HepG2 (cell line): ENCODE data around the gene PPP4R3A. TPM values are rescaled to one million over a fixed set of nuclear protein-coding genes. Genes with fewer than 3 reads are reported as not detected.
"Not testable (repeated sequence)": the region's sequence is repeated elsewhere in the genome, so short reads cannot be mapped to it uniquely, and the experiment has no call there.

Source experiments
- ATAC-seq: fragments of 200-7000 bp; cut with Tn5 transposase; 3 replicates; pipeline ENCODE4 v1.9.1; 2020; ENCODE audit warnings: mild to moderate bottlenecking, moderate library complexity
- BruUV-seq: library from RNA; stranded (reverse); fragments of 400-500 nt; replicated peaks from 2 replicates; lab custom pipeline; 2021; lab: Mats Ljungman, UMichigan
- CTCF ChIA-PET: fragments of 300-600 bp; formaldehyde crosslinking; extraction: SDS; loops from one replicate; lab custom pipeline; 2021; ENCODE audit warnings: low total read pairs, inconsistent platforms, low intra/inter-chr PET ratio; lab: Yijun Ruan, JAX
- POLR2A ChIA-PET: fragments of 350-600 bp; sonication (Branson Sonifier 250); formaldehyde crosslinking; loops from one replicate; lab custom pipeline; 2020; ENCODE audit warnings: antibody characterized with exemption, inconsistent platforms; lab: Yijun Ruan, JAX
- DNase-seq: peaks from one replicate; pipeline ENCODE4 v3.0.0-alpha.2; 2015; ENCODE audit warnings: low spot score
- FAIRE-seq: peaks from 3 replicates; lab custom pipeline; 2011; peaks lifted over from hg19 to GRCh38; lab: Jason Lieb, UNC
- H2AFZ ChIP-seq: one replicate; pipeline ENCODE4 v1.6.1; 2011; ENCODE audit warnings: low read length, inconsistent platforms
- H3K27ac ChIP-seq: fragments of 300-600 bp; 3 replicates; pipeline ENCODE4 v1.8.0; 2011; ENCODE audit warnings: mixed run types, mild to moderate bottlenecking, mixed read lengths, low read length, inconsistent platforms; ENCODE audit not compliant: insufficient read depth; ENCODE audit errors: extremely low read length
- H3K27me3 ChIP-seq, 2 experiments: fragments of 200-600 bp in 1 of 2; 2 replicates in 1 of 2; 3 replicates in 1 of 2; pipeline versions ENCODE4 v1.6.0 to v1.8.0; 2011; ENCODE audit warnings: low read length in 2 of 2, mild to moderate bottlenecking in 2 of 2, moderate library complexity in 2 of 2, inconsistent platforms in 1 of 2; ENCODE audit not compliant: insufficient read depth in 2 of 2, control insufficient read depth in 1 of 2
- H3K36me3 ChIP-seq, 2 experiments: fragments of 200-600 bp in 1 of 2; replicated peaks in 1 of 2; 2 replicates in 1 of 2; 3 replicates in 1 of 2; pipeline versions ENCODE4 v1.5.1 to v1.8.0; 2011; ENCODE audit warnings: low read length in 2 of 2, inconsistent platforms in 1 of 2; ENCODE audit not compliant: insufficient read depth in 2 of 2, control insufficient read depth in 1 of 2
- H3K4me1 ChIP-seq: 2 replicates; pipeline ENCODE4 v1.5.1; 2012; ENCODE audit warnings: low read length, inconsistent platforms; ENCODE audit not compliant: insufficient read depth
- H3K4me2 ChIP-seq: 2 replicates; pipeline ENCODE4 v1.6.0; 2011; ENCODE audit warnings: low read depth, low read length, inconsistent platforms
- H3K4me3 ChIP-seq, 3 experiments: fragments of 200-600 bp in 1 of 3; sonication (generic), shearing (Covaris generic) in 1 of 3; replicated peaks in 1 of 3; 2 replicates each; pipeline ENCODE4 v1.5.1; 2011 to 2016; ENCODE audit warnings: low read length in 3 of 3, inconsistent platforms in 2 of 3, low read depth in 2 of 3, mild to moderate bottlenecking in 2 of 3, control low read depth in 1 of 3, mixed read lengths in 1 of 3; ENCODE audit not compliant: insufficient read depth in 1 of 3
- H3K79me2 ChIP-seq: one replicate; pipeline ENCODE4 v1.6.1; 2011; ENCODE audit warnings: low read length, inconsistent platforms; ENCODE audit not compliant: insufficient read depth
- H3K9ac ChIP-seq: 2 replicates; pipeline ENCODE4 v1.6.0; 2011; ENCODE audit warnings: mild to moderate bottlenecking, low read depth, low read length, inconsistent platforms; ENCODE audit not compliant: insufficient read depth
- H3K9me3 ChIP-seq: 2 replicates; pipeline ENCODE4 v1.5.1; 2012; ENCODE audit warnings: mild to moderate bottlenecking, low read length
- H4K20me1 ChIP-seq: 2 replicates; pipeline ENCODE4 v1.6.0; 2011; ENCODE audit warnings: inconsistent platforms, mild to moderate bottlenecking, low read length, moderate library complexity; ENCODE audit not compliant: insufficient read depth
- ZNF678 ChIP-seq: sonication (generic); formaldehyde crosslinking; IDR thresholded peaks from 2 replicates; pipeline ENCODE4 v1.4.0; 2020; ENCODE audit warnings: mild to moderate bottlenecking, missing genetic modification reagents
- WGBS: methylation state at CpG from one replicate; pipeline ENCODE4 v1.1.6; 2017; ENCODE audit warnings: low lambda C conversion rate; 5-methylcytosine and 5-hydroxymethylcytosine counted together
- in situ Hi-C: cut with HindIII; loops from 2 replicates; pipeline ENCODE4 v1.10.0; 2017; ENCODE audit warnings: low pct_unique_long_range_greater_than_20kb; ENCODE audit not compliant: extremely low pct_ligation_motif_present
- intact Hi-C: fragments of 100-400 bp; cut with micrococcal nuclease; formaldehyde crosslinking; loops from one replicate; pipeline ENCODE4 v1.10.0; 2022; ENCODE audit not compliant: unreplicated experiment
- polyA plus RNA-seq, 8 experiments: library from polyadenylated mRNA; depleted of rRNA in 3 of 8; stranded (reverse) in 7 of 8; unstranded in 1 of 8; fragments of >200 nt; fragmentation: Illumina TruSeq in 4 of 8; extraction: Trizol in 4 of 8; gene quantifications; 2 replicates each; pipeline versions ENCODE4 v1.2.1 to v1.2.3, GENCODE V29; 2011 to 2016; ENCODE audit warnings: low read depth in 4 of 8, missing spikeins in 1 of 8, mixed read lengths in 1 of 8; ENCODE audit not compliant: insufficient read depth in 1 of 8
- total RNA-seq, 5 experiments: library from RNA; depleted of rRNA; stranded (reverse); fragments of >200 nt; fragmentation: Illumina TruSeq; extraction: Trizol; gene quantifications; 2 replicates each; pipeline ENCODE4 v1.2.3, GENCODE V29; 2016; ENCODE audit warnings: low read depth in 1 of 5
- TF ChIP-seq, protein P1 (sequence below): sonication (generic); formaldehyde crosslinking; IDR thresholded peaks from 2 replicates; pipeline ENCODE4 v1.5.0; 2020; ENCODE audit warnings: missing genetic modification reagents, mild to moderate bottlenecking, borderline replicate concordance

The PPP4R3A gene
- total and polyA plus RNA-seq, 2 of the 13 experiments (the other 11 are each of a cell fraction or from before 2014, with no cell fraction given): 22.5 to 57.4 TPM

DNA sequence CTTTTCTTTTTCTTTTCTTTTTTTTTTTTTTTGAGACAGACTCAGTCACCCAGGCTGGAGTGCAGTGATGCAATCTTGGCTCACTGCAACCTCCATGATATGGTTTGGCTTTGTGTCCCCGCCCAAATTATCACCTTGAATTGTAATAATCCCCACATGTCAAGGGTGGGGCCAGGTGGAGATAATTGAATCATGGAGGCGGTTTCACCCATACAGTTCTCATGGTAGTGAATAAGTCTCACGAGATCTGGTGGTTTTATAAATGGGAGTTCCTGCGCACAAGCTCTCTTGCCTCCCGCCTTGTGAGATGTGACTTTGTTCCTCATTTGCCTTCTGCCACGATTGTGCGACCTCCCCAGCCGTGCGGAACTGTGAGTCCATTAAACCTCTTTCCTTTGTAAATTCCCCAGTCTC, 84.6 kb downstream of the PPP4R3A start:
- DNase-seq, H3K9ac ChIP-seq, FAIRE-seq, H3K9me3 ChIP-seq, POLR2A ChIA-PET, intact Hi-C loops, H3K4me2 ChIP-seq, BruUV-seq, H2AFZ ChIP-seq, H4K20me1 ChIP-seq, in situ Hi-C loops, ATAC-seq, H3K79me2 ChIP-seq, H3K27me3 ChIP-seq, H3K4me3 ChIP-seq, H3K36me3 ChIP-seq, H3K27ac ChIP-seq: not testable (repeated sequence)
- peaks cover 40% of the 10 kb centered on the region for H3K4me1 ChIP-seq
- CTCF ChIA-PET: interaction anchor here (3.1 kb wide), 1 partner anchor 102 kb away, joined by 12 read pairs; no protein-coding TSS in a partner anchor
- 75% methylated on average over 9 of the region's 9 CpGs for WGBS

DNA sequence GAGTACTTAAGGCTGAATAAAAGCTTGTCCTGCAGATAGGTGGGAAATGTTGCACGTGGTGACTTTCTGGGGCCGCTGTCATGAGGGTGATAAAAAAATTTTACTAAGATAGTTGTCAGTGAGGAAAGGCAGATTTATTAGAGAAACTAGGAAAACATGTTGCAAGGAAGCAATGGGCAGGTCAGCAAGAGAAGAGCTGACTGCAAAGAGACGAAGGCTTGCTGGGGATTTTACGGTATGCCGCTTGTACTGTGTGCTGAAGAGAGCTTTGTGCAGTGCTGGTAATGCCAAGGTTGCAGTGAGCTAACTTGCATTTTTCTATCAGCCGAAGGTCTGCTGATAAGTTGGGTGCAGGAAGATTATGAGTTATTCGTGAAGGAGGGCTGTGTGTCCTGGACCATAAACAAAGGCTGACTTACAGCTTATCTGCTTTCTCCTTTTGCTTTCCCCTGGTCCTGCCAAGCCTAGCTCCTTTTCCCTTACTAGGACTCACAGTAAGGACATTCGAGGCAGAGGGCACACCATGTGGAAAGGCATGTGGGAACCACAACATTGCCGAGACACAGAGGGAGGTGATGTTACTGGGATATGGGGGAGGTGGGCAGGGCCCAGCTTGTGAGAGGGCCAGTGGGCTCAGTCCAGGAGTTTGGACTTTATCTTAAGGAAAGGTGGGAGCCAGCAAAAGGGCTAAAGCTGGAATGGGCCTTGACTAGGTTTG, 85.1 kb downstream of the PPP4R3A start:
- no peaks in the 10 kb centered on the region for H3K9me3 ChIP-seq
- H3K36me3 ChIP-seq: no peaks in the 10 kb centered on the region
- BruUV-seq: no TSS peak
- H4K20me1 ChIP-seq: no peaks in the 10 kb centered on the region
- intact Hi-C loops (no loop called here), in situ Hi-C loops (loop anchor here (5.0 kb wide), 1 partner anchor 98 kb away; no protein-coding TSS in a partner anchor)
- no peak overlapping the region for H3K4me3 ChIP-seq
- POLR2A ChIA-PET: interaction anchor here (0.8 kb wide), 1 partner anchor 10 kb away, joined by 3 read pairs; no protein-coding TSS in a partner anchor
- H3K27me3 ChIP-seq: peaks cover 0 to 3% of the 10 kb centered on the region in 2 experiments; a peak in 1 of 5 replicates
- no peak overlapping the region for H2AFZ ChIP-seq
- 16% methylated on average over 9 of the region's 9 CpGs for WGBS
- H3K27ac ChIP-seq: no peak overlapping the region
- CTCF ChIA-PET: interaction anchor here (3.1 kb wide), 1 partner anchor 101 kb away, joined by 12 read pairs; no protein-coding TSS in a partner anchor
- H3K4me1 ChIP-seq: peaks cover 45% of the 10 kb centered on the region
- ATAC-seq (peak; percentile 40; the same call in 2 of the 3 replicates), FAIRE-seq (no peak)
- H3K4me2 ChIP-seq: peak overlapping the region; percentile 61
- H3K9ac ChIP-seq: no peak overlapping the region
- peak; percentile 93; the same call in 1 of the 2 replicates for TF ChIP-seq ZNF678 (CRISPR knock-in tag)
- TF ChIP-seq, protein P1, sequence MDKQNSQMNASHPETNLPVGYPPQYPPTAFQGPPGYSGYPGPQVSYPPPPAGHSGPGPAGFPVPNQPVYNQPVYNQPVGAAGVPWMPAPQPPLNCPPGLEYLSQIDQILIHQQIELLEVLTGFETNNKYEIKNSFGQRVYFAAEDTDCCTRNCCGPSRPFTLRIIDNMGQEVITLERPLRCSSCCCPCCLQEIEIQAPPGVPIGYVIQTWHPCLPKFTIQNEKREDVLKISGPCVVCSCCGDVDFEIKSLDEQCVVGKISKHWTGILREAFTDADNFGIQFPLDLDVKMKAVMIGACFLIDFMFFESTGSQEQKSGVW (CRISPR knock-in tag): no peak
- TF ChIP-seq, all 625 proteins: peak for 1
- DNase-seq: no peak
- no peaks in the 10 kb centered on the region for H3K79me2 ChIP-seq
